Stimulated activated naive CD8-positive, alpha-beta T cell treated with anti-CD3 and anti-CD28 coated beads, Interleukin-15, Interleukin-2, amounts not matched to agents 100 ng/mL and 50 ng/mL, for 24 hours (primary cell): ENCODE results near the gene CNGA1.

Experiments used
- H3K27ac Mint-ChIP-seq: one replicate; pipeline ENCODE4 v1.8.0; 2021; ENCODE audit warnings: mild to moderate bottlenecking, mixed read lengths
- H3K27me3 Mint-ChIP-seq: one replicate; pipeline ENCODE4 v1.8.0; 2021; ENCODE audit warnings: mixed read lengths
- H3K36me3 Mint-ChIP-seq: one replicate; pipeline ENCODE4 v1.8.0; 2021; ENCODE audit warnings: low read depth, mixed read lengths
- H3K4me1 Mint-ChIP-seq: one replicate; pipeline ENCODE4 v1.8.0; 2021; ENCODE audit warnings: low read depth, mixed read lengths
- H3K4me3 Mint-ChIP-seq: one replicate; pipeline ENCODE4 v1.8.0; 2021; ENCODE audit warnings: mild to moderate bottlenecking, mixed read lengths
- H3K9me3 Mint-ChIP-seq: one replicate; pipeline ENCODE4 v1.8.0; 2021; ENCODE audit warnings: mixed read lengths

The CNGA1 gene

DNA sequence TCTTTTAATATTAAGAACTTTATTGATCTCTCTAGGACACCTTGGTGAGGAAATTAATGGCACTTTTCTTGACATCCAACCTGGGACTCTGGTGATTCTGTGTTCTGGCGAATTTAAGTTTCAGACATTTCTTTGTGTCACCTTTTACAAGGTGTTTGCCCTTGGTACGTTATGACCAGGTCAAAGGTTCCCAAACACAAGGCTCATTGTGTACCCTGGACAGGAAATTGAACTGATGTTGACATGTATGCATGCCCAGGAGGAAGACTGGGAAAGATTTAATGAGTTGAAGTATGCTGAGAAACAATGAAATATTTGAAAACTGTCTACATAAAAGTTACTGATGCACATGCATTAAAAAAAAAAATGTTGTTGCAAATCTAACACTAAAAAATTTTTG lies 22.2 kb upstream of the CNGA1 start:
- no peaks in the 10 kb centered on the region for H3K27me3 Mint-ChIP-seq
- no peak overlapping the region for H3K4me3 Mint-ChIP-seq
- H3K9me3 Mint-ChIP-seq, result no peaks in the 10 kb centered on the region
- no peak overlapping the region for H3K27ac Mint-ChIP-seq
- peaks cover 82% of the 10 kb centered on the region for H3K4me1 Mint-ChIP-seq
- H3K36me3 Mint-ChIP-seq, result peaks cover 27% of the 10 kb centered on the region

DNA sequence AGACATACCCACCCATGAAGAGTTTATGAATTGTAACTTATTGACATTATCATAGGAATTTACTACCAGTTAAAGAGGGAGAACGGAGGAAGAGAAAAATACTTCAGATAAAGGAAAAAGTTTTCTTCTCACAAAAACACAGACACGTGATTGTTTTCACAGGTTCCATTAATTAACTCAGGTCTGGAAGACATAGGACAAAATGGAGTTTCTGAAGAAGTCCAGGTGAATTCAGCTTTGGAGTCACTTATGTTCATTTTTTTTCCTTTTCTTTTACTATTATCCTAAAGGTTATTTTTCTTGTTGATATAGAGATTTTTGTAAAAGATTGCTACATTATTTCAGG lies 20.6 kb upstream of the CNGA1 start:
- Mint-ChIP-seq H3K4me3 (no peak overlapping the region), H3K4me1 (peaks cover 82% of the 10 kb centered on the region), H3K27ac (peak overlapping the region; percentile 65), H3K9me3 (no peaks in the 10 kb centered on the region), H3K27me3 (no peaks in the 10 kb centered on the region), H3K36me3 (peaks cover 31% of the 10 kb centered on the region)

DNA sequence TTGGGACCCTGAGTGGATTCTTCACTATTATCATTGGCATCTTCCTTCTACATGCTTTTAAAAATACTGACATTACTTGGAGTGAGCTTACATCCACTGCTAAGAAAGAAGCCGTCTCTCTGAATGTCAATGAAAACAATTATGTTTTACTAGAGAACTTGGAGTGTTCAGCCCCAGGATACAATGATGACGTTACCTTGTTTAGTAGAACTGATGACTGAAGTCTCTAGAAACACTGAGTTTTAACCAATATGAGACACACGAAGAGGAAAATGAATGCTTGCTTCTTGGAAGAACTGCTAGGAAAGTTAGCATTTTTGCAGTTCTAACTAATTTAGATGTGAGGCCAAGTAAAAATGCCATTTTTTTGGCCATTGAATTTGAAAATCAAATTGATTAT lies 19.5 kb upstream of the CNGA1 start:
- Mint-ChIP-seq H3K27me3 (no peaks in the 10 kb centered on the region), H3K4me1 (peaks cover 78% of the 10 kb centered on the region), H3K36me3 (peaks cover 31% of the 10 kb centered on the region), H3K4me3 (peak overlapping the region; percentile 52), H3K27ac (peak overlapping the region; percentile 92), H3K9me3 (no peaks in the 10 kb centered on the region)

DNA sequence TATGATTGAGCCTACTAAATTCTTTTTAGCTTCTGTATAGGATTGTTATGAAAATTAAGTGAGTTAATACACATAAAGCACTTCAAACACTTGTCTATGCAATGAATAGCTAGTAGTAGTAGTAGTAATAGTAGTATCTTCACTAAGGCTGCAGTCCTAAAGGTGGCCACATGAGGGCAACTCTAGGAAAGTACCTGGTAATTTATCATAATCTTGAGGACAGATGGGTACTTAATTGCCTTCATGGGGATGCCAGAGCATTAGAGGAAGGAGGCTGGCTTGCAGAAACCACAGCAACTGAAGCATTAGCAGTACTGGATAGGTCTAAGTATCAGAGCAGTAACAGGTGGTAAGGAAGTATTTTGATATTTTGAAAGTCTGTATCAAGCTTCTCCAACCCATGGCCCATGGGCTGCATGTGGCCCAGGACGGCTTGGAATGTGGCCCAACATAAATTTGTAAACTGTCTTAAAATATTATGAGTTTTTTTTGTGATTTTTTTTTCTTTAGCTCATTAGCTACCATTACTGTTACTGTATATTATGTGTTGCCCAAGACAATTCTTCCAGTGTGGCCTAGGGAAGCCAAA lies 17.4 kb upstream of the CNGA1 start:
- H3K27ac Mint-ChIP-seq, result peak overlapping the region; percentile 63
- H3K9me3 Mint-ChIP-seq, result no peaks in the 10 kb centered on the region
- peaks cover 85% of the 10 kb centered on the region for H3K4me1 Mint-ChIP-seq
- no peak overlapping the region for H3K4me3 Mint-ChIP-seq
- no peaks in the 10 kb centered on the region for H3K27me3 Mint-ChIP-seq
- peaks cover 35% of the 10 kb centered on the region for H3K36me3 Mint-ChIP-seq

DNA sequence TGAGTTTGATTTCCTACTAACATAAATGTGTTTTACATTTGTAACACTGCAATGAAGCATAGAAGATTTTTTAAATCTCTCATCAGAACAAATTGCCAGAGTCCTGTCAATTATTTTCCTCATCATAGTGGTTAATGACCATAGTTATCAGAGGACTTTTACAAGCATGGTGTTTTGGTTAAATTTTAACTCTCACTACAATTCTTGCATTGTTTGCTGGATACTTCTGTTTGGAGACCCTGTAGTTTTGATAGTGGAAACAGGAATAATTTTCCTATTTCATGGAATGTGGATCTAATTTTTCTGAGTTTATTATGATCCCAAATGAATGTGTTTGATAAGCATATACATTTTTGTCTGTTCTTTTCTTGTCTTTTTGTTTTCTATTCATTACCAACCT lies 16.9 kb upstream of the CNGA1 start:
- peaks cover 38% of the 10 kb centered on the region for H3K36me3 Mint-ChIP-seq
- no peak overlapping the region for H3K4me3 Mint-ChIP-seq
- H3K9me3 Mint-ChIP-seq, result no peaks in the 10 kb centered on the region
- H3K27me3 Mint-ChIP-seq, result no peaks in the 10 kb centered on the region
- no peak overlapping the region for H3K27ac Mint-ChIP-seq
- peaks cover 90% of the 10 kb centered on the region for H3K4me1 Mint-ChIP-seq

DNA sequence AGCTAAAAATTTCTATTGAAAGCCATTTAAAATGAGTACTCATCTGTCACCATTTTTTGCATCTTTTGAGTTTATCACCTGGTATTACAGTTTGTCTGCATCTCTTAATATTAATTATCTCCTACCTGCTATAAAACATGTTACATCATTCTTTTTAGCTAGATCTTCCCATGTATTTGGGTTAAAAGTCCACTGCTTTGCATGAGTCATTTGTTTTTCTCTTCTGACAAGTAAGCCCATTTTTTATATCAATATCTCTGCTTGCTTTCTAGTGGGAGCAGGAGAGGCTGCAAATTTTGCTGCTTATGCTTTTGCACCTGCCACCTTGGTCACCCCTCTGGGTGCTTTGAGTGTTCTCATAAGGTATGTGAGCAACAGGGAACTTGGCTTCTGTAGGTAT lies 16.2 kb upstream of the CNGA1 start:
- no peak overlapping the region for H3K27ac Mint-ChIP-seq
- no peak overlapping the region for H3K4me3 Mint-ChIP-seq
- H3K4me1 Mint-ChIP-seq, result peaks cover 93% of the 10 kb centered on the region
- no peaks in the 10 kb centered on the region for H3K9me3 Mint-ChIP-seq
- no peaks in the 10 kb centered on the region for H3K27me3 Mint-ChIP-seq
- peaks cover 38% of the 10 kb centered on the region for H3K36me3 Mint-ChIP-seq

DNA sequence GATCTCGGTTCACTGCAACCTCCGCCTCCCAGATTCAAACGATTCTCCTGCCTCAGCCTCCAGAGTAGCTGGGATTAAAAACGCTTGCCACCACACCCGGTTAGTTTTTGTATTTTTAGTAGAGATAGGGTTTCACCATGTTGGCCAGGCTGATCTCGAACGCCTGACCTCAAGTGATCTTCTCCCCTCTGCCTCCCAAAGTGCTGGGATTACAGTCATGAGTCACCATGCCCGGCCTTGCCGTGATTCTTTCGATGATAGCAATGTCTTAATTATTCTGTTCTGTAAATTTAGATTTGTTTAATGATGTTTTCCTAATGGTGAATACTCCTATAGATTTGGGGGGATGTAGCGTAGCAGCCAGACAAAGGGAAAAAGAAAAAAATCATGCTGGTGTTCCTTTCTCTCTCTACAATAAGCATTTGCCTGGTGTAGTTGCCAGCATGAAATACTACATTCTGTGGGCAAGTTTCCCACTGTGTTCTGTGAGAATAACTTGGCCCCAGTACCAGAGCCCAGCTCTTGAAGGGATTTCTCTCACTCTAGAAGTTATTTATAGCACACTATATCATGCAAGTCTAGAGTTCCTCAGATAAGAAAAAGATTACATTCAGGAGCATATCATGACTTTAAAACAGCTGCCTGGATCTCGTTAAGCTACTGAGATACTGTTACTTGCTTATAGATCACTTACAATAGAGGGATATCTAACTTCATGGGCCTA lies 15.5 kb upstream of the CNGA1 start:
- Mint-ChIP-seq H3K27me3 (no peaks in the 10 kb centered on the region), H3K27ac (no peak overlapping the region), H3K4me3 (no peak overlapping the region), H3K4me1 (peaks cover 93% of the 10 kb centered on the region), H3K9me3 (no peaks in the 10 kb centered on the region), H3K36me3 (peaks cover 36% of the 10 kb centered on the region)

DNA sequence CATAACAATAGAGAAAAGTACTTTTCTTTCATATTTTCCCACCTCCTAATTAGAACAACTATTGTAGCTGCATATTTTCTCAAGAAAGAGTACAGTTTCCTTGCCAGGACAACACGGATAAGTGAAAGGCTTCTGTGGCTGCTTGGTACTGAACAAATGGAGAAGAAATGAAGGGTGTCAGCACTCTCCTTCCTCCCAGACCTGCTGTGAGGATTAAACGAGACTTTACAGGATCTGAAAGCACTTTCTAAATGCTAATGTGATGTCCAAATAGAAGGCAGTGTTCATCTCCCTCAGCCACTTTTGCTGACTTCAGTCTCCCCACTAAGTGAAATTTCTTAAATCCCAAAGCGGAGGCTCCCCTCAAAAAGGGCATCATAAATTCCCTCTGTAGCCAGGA lies 14.0 kb upstream of the CNGA1 start:
- no peak overlapping the region for H3K27ac Mint-ChIP-seq
- H3K4me3 Mint-ChIP-seq, result no peak overlapping the region
- H3K36me3 Mint-ChIP-seq, result peaks cover 26% of the 10 kb centered on the region
- no peaks in the 10 kb centered on the region for H3K27me3 Mint-ChIP-seq
- H3K4me1 Mint-ChIP-seq, result peaks cover 78% of the 10 kb centered on the region
- no peaks in the 10 kb centered on the region for H3K9me3 Mint-ChIP-seq

DNA sequence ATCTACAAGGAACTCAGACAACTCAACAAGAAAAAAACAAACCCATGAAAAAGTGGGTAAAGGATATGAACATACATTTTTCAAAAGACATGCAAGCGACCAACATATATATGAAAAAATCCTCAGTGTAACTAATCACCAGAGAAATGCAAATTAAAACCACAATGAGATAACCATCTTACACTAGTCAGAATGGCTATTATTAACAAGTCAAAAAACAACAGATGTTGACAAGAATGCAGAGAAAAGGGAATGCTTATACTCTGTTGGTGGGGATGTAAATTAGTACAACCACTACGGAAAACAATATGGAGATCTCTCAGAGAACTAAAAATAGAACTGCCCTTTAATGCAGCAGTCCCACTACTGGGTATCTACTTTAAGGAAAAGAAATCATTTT lies 12.2 kb upstream of the CNGA1 start:
- Mint-ChIP-seq H3K4me3 (no peak overlapping the region), H3K27ac (peak overlapping the region; percentile 0), H3K4me1 (peaks cover 60% of the 10 kb centered on the region), H3K9me3 (no peaks in the 10 kb centered on the region), H3K27me3 (no peaks in the 10 kb centered on the region), H3K36me3 (peaks cover 16% of the 10 kb centered on the region)

DNA sequence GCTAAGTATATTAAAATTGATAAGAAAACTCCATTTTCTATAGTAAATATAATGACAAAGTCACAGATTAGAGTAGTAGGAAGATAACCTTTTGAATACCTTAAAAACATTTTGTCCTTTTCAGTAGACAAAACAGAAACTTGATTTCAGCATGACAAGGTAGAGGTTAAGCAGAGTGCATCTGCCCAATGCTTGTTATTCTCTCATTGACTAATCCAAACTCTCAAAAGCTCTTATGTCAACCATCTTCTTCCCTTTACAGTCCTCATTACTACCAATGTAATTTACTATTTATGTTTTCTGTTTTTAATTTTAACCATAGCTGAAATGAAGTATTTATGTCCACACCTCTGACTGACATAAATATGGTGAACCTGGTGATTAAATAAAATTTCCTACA lies 11.2 kb upstream of the CNGA1 start:
- H3K4me1 Mint-ChIP-seq, result peaks cover 50% of the 10 kb centered on the region
- H3K27me3 Mint-ChIP-seq, result peaks cover 5% of the 10 kb centered on the region
- H3K27ac Mint-ChIP-seq, result no peak overlapping the region
- H3K9me3 Mint-ChIP-seq, result no peaks in the 10 kb centered on the region
- no peak overlapping the region for H3K4me3 Mint-ChIP-seq
- H3K36me3 Mint-ChIP-seq, result peaks cover 13% of the 10 kb centered on the region

DNA sequence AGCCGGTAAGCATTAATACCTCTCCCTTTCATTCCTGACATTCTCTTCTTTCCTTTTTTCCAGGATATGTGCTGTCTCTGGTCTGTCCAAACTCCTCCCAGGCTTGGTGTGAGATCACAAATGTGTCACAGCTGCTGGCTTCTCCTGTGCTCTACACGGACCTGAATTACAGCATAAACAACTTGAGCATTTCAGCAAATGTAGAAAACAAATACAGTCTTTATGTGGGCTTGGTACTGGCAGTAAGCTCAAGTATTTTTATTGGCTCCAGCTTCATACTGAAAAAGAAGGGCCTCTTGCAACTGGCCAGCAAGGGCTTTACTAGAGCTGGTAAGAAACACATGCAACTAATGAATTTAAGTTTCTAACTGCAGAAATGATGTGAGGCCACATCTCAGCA lies 8.5 kb upstream of the CNGA1 start:
- no peak overlapping the region for H3K27ac Mint-ChIP-seq
- peaks cover 50% of the 10 kb centered on the region for H3K4me1 Mint-ChIP-seq
- peaks cover 15% of the 10 kb centered on the region for H3K27me3 Mint-ChIP-seq
- H3K9me3 Mint-ChIP-seq, result no peaks in the 10 kb centered on the region
- no peak overlapping the region for H3K4me3 Mint-ChIP-seq
- H3K36me3 Mint-ChIP-seq, result peaks cover 13% of the 10 kb centered on the region

DNA sequence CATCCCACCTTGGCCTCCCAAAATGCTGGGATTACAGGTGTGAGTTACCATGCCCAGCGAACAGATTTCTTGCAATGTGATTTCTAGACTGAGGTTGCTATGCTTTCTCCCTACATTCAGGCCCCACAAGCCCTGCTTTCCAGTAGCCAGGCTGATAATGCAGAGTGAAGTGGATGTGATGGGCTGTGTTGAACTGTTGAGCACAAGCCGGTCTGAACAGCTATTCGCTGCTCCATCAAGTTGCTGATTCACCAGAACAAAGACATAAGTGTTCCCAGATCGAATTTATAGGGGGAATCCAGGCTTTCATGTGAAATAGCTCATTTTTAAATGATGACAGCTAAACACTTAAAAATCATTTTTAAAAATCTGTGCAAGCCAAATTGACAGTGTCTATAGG lies 8.0 kb upstream of the CNGA1 start:
- Mint-ChIP-seq H3K4me1 (peaks cover 48% of the 10 kb centered on the region), H3K27me3 (peaks cover 17% of the 10 kb centered on the region), H3K9me3 (no peaks in the 10 kb centered on the region), H3K36me3 (peaks cover 13% of the 10 kb centered on the region), H3K4me3 (no peak overlapping the region), H3K27ac (no peak overlapping the region)

DNA sequence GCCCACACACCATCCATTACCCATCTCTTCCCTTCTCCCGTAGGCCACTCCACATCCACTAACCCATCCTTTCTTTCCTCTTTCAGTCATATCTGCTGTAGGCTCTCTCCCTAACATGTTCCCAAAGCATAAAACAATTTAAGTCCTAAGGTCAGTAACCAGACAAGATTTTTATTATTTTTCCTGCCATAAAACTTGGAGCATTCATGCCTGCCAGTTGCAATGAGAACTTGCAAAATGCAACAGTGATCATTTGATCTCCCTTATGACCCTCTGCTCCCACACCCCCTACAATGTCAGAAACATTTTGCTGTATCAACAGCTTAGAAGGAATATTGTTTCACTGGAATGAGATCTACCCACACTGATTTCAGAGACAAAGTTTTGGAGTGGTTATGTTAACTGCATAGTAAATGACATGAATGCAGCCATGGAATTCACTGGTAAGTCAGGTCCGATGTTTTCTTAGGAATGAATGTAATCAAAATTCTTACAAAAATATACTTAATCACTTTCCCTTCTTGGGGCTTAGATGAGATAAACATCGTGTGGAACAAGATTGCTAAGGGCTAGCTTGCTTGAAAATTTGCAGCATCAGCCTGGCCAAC lies 5.8 kb upstream of the CNGA1 start:
- Mint-ChIP-seq H3K9me3 (no peaks in the 10 kb centered on the region), H3K4me1 (peaks cover 36% of the 10 kb centered on the region), H3K27ac (no peak overlapping the region), H3K36me3 (peaks cover 5% of the 10 kb centered on the region), H3K27me3 (peaks cover 28% of the 10 kb centered on the region), H3K4me3 (no peak overlapping the region)

DNA sequence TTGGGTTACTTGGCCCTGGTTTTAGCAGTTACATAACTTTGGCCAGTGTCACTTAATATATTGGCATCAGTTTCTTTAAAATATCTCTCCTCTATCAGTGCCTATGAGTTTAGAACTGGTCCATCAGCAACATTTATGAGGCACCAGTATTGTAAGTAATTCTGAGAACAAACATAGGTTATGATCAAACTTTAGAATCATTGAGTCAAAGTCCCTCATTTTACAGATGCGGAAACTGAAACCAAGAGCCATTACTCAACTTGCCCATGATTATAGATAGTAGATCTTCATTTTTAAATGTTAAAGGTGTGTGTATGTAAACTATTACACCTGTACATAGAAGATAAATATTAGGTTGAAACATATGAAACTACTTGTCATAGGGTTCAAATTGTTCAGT lies 4.6 kb upstream of the CNGA1 start:
- peaks cover 28% of the 10 kb centered on the region for H3K27me3 Mint-ChIP-seq
- H3K36me3 Mint-ChIP-seq, result peaks cover 5% of the 10 kb centered on the region
- no peaks in the 10 kb centered on the region for H3K9me3 Mint-ChIP-seq
- H3K4me1 Mint-ChIP-seq, result peaks cover 35% of the 10 kb centered on the region
- no peak overlapping the region for H3K4me3 Mint-ChIP-seq
- H3K27ac Mint-ChIP-seq, result peak overlapping the region; percentile 4

DNA sequence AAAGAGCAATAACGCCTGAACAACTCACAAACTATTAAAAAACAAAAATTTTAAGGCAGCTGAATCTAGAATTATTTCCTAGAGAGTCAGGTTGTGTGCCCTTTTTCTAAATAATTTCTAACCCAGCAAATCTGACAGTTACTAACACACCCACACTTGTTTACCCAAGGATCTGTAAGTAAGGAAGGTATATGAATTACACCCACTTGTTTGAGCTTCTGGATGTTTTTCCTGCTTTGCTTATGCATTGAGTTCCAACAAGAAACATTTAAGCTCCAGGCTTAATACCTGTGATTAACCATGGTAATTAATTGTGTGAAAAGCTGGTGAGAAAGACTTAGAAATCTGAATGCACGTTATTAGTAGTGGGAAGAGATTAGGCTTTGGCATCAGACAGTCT lies 1.6 kb upstream of the CNGA1 start:
- Mint-ChIP-seq H3K9me3 (no peaks in the 10 kb centered on the region), H3K4me1 (peaks cover 40% of the 10 kb centered on the region), H3K27ac (no peak overlapping the region), H3K27me3 (peaks cover 38% of the 10 kb centered on the region), H3K36me3 (no peaks in the 10 kb centered on the region), H3K4me3 (no peak overlapping the region)
